GM21576 (cell line): ENCODE measurements around the gene ARRDC3.
A peak's percentile ranks its signal among the peaks of the same experiment; 100 is the strongest.
"Not testable (repeated sequence)": the region's sequence is repeated elsewhere in the genome, so short reads cannot be mapped to it uniquely, and the experiment has no call there.

Source experiments
- ATAC-seq: cut with Tn5 transposase; IDR thresholded peaks from one replicate; pipeline ENCODE4 v1.9.1; 2021; ENCODE audit warnings: mild to moderate bottlenecking, moderate library complexity; ENCODE audit not compliant: unreplicated experiment

Gene ARRDC3, protein sequence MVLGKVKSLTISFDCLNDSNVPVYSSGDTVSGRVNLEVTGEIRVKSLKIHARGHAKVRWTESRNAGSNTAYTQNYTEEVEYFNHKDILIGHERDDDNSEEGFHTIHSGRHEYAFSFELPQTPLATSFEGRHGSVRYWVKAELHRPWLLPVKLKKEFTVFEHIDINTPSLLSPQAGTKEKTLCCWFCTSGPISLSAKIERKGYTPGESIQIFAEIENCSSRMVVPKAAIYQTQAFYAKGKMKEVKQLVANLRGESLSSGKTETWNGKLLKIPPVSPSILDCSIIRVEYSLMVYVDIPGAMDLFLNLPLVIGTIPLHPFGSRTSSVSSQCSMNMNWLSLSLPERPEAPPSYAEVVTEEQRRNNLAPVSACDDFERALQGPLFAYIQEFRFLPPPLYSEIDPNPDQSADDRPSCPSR

DNA sequence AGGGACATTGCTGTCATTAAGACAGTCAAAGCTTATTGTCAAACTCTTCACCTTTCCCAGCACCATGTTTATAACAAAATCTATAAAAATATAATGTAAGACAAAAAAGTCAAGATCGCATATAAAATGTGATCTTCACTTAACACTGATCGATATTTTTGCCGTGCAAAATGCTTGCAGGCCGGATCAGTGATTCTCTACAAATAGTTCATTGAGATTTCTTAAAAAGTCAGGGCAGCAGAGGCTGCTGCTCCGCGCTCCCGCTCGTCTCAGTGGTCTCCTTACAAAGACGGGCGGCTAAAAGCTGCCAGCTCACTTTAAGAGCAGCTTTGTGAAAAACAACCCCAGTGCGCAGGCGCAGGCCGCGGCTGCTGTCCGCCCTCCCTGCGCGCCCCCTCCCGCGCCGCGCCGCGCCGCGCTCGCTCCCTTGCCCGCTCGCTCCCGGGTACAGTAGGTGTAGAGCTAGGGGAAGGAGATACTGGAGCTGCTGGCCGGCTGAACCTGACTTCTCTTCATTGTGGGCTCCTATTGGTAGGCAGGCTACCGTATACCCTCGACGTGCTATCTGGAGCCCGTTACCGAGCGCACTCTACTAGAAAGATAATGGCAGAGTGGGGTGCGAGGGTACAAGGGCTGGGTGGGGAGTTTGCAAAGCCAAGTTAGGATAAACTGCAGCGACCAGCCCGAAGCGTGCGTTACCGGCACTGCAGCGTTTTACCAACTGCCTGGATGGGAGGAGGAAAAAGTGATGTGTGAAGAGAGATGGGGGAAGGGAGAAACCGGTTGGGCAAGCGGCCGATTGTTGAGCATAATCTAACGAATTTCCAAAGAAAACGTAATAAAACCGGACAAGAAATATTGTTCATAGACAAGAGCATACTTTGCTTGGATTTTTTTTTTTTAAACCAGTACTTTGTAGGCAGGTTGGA lies at the start of gene ARRDC3:
Gene ARRDC3, minus strand, starts transcription at position 291 of the 929 bp plus-strand sequence. Its CDS starts 225 bp downstream, at position 66.
- peak; percentile 56 for ATAC-seq

DNA sequence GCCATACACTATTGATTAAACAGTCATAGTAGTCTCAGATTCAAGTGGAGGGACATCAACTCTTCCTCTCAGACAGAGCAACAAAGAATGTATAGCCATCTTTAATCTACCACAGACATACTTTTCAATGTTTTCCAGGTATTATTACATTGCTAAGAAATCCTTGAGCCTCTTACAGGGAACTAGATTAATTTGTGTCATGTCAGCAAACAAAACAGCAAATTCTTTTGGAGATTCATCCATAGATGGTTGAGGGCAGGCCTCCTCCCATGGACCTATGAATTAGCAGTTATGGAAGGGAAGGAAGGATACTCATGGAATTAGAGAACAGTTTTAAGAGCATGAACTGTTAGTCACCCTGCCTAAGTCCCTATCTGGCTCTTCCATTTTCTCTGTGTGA lies 47.8 kb upstream of the ARRDC3 start:
- ATAC-seq, result no peak

DNA sequence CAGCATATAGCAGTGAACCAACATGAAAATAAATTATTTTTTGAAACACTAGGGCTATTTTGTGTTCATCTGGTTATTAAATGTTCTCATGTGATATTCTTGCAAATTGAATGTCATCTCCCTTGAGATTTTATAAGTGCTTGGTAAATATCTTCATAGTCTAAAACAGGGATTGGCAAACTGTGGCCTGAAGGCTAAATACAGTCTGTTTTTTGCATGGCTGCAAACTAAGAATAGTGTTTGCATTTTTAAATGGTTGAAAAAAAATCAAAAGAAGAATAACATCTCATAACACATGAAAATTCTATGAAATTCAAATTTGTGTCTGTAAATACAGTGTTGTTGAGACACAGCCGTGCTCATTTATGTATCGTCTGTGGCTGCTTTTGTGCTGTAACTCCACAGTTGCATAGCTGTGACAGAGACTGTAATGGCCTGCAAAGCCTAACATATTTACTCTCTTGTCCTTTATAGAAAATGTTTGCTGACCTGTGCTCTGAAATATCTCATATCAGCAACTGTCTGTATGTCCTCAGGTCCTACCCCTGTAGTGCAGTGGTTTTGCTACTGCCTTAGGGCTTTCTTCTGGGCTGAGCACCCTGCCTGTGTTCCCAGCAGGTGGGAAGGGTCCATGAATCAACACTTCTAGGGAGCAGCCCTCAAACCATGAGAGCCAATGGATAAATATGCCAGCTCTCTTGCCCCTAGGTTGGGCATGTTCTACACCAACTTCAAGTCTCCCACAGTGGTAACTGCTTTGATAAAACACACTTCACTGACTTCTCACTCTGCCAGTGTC lies 41.7 kb upstream of the ARRDC3 start:
- no peak for ATAC-seq

DNA sequence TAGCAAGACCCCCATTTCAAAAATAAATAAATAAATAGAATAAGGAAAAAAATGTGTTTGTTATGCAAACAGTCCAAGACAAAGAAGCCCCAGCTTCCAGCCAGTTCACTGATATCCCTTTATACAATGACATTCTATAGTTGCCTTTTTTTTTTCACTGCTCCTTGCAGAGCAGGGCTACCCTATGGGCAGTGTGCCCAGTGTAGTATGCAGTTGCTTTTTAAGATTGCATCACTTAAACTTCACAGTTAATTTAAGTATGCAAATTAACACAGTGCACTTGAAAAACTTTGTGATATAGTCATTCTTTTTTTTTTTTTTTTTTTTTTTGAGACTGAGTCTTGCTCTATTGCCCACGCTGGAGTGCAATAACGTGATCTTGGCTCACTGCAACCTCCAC lies 40.8 kb upstream of the ARRDC3 start:
- ATAC-seq, result no peak

DNA sequence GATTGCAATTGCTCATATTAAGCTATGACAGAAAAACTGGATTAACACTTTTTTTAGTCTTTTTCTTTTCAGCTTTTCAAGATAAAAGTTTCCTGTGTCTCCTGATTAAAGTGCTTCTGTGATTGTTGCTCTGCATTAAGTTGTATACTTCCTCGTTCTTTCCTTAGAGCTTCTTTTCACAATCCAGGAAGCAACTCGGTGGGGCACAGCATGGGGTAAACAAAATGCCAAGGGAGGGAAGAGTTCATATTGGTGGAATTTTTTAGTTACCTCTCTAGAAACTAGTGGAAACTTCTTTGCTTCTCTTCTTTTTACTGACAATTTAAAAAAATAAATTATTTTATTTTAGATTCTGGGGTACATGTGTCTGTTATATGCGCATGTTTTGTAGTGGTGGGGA lies 37.8 kb upstream of the ARRDC3 start:
- ATAC-seq, result no peak

DNA sequence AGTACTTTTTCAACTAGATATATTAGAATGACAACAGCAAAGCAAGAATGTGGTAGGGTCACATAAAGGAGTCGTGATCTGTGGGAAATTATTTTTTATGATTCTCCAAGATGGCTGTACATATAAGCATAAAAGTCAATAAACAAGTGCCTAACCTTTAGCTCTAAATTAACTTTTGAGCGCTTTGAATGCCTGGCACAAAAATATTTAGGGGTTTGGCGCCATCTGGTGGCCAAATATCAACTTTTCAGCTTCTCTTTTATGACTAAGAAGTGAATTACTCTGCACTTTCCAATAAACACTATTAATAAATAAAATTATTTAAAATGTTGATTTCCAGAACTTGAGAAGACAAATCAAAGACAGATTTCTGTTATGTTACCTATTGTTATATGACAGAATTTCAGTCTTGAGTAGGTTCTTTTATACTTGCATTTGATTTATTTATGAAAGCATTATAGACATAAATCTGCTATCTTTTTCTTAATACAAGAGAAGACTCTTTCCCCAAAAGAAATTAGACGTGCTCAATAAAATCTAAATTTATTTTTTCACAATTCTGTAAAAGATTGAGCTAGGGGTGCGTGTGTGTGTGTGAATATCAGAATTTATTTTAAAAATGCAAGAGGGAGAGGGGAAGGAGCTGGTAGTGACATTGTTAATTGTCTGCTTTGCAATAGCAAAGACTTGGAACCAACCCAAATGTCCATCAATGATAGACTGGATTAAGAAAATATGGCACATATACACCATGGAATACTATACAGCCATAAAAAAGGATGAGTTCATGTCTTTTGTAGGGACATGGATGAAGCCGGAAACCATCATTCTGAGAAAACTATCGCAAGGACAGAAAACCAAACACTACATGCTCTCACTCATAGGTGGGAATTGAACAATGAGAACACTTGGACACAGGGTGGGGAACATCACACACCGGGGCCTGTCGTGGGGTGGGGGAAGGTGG lies 36.7 kb upstream of the ARRDC3 start:
- peak; percentile 60 for ATAC-seq

DNA sequence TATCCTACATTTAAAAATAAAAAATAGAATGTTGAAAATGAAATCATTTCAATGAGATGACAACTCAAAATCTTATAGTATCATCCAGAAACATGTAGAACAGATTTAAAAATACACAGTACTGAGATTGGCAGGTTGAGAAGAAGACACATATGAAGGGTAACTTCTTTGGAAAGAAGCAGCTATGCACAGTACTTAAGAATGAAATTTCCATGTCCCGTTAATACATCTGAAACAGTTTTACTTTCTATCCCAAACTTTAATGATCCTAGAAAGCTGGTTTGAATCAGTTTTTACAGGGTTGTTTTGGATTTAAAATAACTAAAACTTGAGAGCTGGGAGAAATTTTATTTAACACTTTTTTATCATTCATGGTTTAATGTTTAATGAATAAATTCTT lies 36.0 kb upstream of the ARRDC3 start:
- no peak for ATAC-seq

DNA sequence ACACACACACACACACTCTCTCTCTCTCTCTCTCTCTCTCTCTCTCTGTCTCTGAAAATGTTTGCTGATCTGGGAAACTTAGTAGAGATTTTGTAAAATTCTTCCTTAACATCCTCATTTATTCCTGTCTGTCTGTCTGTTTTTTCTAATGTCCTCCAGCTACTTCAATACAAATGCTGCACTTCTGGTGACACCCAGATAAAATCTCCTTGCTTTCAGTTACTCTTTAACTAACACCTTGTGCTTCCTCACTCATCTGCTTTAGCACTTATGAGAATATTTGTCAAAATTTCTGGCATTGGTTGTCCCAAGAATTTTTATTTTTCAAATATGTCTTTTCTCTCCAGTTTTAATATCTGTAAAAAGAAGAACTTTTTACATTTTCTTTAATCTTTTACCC lies 35.0 kb upstream of the ARRDC3 start:
- ATAC-seq, result no peak

DNA sequence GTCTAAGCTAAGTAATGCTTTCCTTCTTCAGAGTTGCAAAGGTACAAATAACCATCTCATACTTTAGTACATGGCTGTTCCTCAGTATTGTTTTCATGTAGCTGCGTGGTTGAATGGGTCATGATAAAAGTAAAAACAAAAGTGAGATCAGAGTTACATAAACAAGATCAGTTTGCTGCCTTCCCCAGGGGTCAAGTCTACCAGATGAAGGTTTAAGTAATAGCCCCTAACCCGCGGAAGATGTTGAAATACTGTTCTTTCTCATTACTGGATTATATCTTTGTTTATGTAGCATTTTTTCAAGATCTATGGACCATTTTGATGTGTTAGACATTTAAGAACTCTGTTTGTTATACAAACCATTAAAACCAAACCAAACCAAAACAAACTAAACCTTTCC lies 34.1 kb upstream of the ARRDC3 start:
- no peak for ATAC-seq

DNA sequence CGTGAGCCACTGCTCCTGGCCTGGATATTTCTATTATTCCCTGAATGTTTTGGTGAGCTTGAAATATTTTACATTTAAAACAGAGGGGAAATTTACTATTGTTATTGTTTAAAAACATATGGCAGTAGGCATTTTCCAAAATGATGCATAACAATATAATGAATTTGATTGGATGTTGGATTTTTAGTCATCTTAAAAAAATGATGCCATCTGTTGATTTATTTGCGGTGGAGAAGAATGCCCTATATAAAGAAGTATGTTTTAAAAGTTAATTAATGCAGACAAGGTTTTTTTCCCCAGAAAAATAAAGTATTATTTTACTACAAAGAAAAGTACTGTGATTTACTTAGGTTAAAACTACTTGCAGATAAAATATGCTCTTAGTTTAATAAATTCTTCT lies 33.4 kb upstream of the ARRDC3 start:
- ATAC-seq, result no peak

DNA sequence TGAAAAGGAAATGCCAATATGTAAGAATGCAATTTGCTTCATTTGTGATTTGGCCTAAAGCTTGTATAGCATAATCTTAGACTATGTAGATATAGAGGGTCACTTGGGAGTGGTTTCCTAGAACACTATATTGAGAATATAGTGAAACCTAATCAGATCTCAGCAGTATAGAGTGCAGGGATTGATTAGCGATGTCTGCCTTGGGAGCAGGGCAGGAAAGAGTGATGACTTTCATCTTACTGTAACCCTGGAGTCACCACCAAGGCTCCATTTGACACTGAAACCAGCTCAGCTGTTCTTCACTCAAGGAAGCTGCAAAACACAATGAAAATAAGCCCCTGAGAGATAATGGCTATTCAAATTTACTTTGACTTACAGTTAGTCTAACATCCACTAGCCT lies 26.2 kb upstream of the ARRDC3 start:
- no peak for ATAC-seq

DNA sequence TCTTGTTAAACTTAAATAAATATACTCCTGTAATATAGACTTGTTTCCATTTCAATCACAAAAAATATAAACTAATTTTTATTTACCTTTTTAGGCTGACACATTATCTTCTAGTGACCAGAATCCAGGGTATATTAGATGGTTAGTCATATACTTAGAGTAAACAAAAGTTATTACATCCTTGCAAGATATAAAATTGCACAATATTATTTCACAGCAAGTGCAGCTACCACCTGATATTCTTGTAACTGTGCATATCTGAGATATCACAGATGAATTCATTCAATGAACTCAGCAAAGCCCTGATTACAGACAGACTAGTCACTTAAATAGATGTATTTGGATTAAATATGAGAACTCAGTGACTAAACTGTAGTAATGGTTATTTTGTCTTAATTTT lies 25.6 kb upstream of the ARRDC3 start:
- ATAC-seq, result no peak

DNA sequence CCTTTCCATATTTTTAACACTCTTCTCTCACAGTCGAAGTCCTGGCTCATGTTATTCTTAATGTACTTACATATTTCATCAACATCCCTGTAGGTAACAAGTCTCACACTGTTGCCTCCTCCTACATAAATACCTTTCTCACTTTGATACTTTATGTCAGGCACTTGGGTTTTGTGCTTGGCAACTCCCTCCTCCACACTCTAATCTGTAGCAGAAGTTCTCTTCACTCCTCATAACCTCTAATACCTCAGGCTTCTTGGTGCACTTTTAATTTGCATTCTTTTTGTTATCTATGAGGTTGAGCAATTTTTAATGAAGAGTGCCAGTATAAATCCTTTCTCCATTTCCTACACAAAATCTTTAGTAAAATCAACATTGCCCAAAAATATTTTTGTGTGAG lies 24.1 kb upstream of the ARRDC3 start:
- no peak for ATAC-seq

DNA sequence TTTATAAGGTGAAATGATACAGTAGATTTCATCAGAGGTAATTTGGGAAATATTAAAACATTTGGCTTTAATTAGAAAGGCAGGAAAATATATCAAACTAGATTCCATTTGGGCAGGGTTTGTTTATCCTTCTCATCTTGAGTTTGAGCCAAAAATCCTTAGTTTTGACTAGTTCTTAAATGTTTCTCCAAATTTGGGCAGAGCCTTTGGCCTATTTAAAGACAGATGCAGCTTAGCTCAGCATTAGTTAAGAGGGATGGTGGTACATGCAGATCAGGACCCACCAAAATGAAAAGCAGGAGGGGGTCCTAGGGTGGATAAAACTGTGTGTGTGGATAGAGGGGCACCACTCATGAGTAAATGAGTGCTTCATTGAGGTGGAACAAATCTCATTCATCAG lies 20.3 kb upstream of the ARRDC3 start:
- ATAC-seq, result no peak

DNA sequence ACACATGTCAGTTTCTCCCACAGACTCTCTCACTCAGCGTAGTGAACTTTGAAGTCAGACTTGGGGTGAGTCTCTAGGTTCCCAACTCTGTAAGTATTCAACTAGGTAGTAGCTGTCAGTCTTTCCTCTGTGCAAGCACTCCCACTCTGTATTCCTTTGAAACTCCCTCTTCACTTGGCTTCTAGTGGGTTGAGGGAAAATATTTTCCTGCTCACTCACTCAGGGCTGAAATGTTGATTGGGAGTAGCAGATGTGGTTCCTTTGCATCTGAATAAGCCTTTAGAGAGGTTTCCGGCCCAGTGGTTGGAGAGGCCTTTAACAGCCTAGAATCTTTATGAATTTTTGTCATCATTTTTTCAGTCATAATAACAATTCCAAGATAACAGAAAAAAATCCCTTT lies 18.1 kb upstream of the ARRDC3 start:
- ATAC-seq, result no peak

DNA sequence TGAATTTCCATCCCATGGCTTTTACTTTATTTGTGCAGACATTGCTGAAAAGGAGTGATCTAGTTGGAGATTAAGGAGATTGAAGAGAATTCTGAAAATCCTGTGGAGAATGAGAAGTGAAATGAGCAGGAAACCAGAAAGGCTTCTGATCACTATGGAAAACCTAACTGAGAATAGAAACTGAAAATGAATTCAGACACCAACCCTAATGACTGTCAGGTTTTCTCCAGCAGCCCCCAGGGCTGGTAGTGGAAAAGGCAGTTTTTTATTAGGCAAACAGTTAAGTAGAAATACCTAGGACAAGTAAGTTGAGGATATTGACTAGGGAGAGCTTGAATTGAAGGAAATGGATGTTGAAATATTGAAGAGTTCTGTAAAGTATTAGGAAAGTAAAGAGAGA lies 14.7 kb upstream of the ARRDC3 start:
- ATAC-seq, result peak; percentile 68

DNA sequence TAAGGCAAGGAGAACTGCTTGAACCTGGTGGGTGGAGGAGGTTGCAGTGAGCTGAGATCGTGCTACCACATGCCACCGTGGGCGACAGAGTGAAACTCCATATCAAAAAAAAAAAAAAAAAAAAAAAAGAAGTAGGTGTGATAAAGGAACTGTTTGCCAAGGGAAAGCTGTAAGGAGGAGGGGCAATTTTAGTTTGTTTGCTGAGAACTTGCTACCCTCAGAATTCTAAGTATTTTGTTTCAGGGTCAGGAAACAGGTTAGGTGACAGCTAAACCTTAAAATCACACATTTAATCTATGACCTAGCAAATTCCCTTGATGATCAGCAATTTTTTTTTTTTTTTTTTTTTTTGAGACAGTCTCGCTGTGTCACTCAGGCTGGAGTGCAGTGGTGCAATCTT lies 7.2 kb upstream of the ARRDC3 start:
- no peak for ATAC-seq

DNA sequence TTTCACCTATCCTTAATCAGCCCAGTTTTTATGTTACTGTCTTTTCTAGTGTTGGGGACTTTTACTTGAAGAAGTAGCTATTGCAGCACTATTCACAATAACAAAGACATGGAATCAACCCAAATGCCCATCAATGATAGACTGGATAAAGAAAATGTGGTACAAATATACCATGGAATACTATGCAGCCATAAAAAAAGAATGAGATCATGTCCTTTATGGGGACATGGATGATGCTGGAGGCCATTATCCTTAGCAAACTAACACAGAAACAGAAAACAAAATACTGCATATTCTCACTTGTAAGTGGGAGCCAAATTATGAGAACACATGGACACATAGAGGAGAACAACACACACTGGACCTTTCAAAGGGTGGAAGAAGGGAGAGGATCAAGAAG lies 6.4 kb upstream of the ARRDC3 start:
- ATAC-seq, result not testable (repeated sequence)

DNA sequence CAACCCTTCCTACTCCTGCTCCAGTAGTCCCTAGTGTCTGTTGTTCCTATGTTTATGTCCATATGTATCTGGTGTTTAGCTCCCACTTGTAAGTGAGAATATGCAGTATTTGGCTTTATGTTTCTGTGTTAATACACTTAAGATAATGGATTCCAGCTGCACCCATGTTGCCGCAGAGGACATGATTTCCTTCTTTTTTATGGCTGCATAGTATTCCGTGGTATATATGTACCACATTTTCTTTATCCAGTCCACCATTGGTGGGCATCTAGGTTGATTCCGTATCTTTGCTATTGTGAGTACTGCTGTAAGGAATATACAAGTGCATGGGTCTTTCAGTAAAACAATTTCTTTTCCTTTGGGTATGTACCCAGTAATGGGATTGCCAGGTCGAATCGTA lies 5.2 kb upstream of the ARRDC3 start:
- no peak for ATAC-seq

DNA sequence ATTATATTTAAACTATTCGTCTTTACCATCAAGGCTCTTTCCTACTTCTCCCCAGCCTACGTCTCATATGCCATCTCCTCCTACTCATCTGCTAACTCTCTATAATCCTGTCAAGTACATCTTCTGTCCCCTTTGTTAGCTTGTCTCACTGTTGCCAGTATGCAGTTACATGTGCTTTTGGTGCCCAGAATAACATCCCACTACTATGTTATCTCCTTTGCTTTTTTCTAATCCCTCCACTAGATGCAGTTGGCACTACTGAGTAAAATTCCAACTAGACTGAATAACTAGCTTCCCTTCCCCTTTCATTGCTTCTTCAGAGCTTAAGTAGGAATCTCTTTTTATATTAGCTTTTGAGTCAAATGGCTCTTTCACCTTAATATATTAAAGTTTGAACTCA lies 3.0 kb upstream of the ARRDC3 start:
- no peak for ATAC-seq
